Activated CD4-positive, alpha-beta memory T cell treated with anti-CD3 and anti-CD28 coated beads, Interleukin-2, amount 10 ng/mL, durations not matched to agents 7 days and 5 days (primary cell): ENCODE results near the gene DRP2. TPM values are rescaled to one million over a fixed set of nuclear protein-coding genes. Genes with fewer than 3 reads are reported as not detected.

Source experiments
- CTCF ChIA-PET: fragments of 350-600 bp; sonication (Branson Sonifier 250); formaldehyde crosslinking; loops from one replicate; lab custom pipeline; 2021; ENCODE audit warnings: antibody characterized with exemption, inconsistent platforms; lab: Charles Lee
- POLR2A ChIA-PET: fragments of 350-600 bp; sonication (Branson Sonifier 250); formaldehyde crosslinking; loops from one replicate; lab custom pipeline; 2021; ENCODE audit warnings: antibody characterized with exemption; lab: Charles Lee
- DNase-seq: peaks from one replicate; pipeline ENCODE4 v3.0.0-alpha.2; 2020
- H3K27ac Mint-ChIP-seq: one replicate; pipeline ENCODE4 v1.8.0; 2021; ENCODE audit warnings: mild to moderate bottlenecking, mixed read lengths
- H3K27me3 Mint-ChIP-seq: one replicate; pipeline ENCODE4 v1.8.0; 2021; ENCODE audit warnings: mixed read lengths
- H3K36me3 Mint-ChIP-seq: one replicate; pipeline ENCODE4 v1.8.0; 2021; ENCODE audit warnings: low read depth, mixed read lengths
- H3K4me1 Mint-ChIP-seq: one replicate; pipeline ENCODE4 v1.8.0; 2021; ENCODE audit warnings: mixed read lengths
- H3K4me3 Mint-ChIP-seq: one replicate; pipeline ENCODE4 v1.8.0; 2021; ENCODE audit warnings: mild to moderate bottlenecking, mixed read lengths
- H3K9me3 Mint-ChIP-seq: one replicate; pipeline ENCODE4 v1.8.0; 2021; ENCODE audit warnings: mixed read lengths
- total RNA-seq, 2 experiments: library from RNA; stranded (reverse); gene quantifications; one replicate each; pipeline ENCODE4 v1.2.3, GENCODE V29; 2021

DRP2 gene
- total RNA-seq, 2 experiments from 2014 or later = 0.78 to 0.88 TPM

DNA sequence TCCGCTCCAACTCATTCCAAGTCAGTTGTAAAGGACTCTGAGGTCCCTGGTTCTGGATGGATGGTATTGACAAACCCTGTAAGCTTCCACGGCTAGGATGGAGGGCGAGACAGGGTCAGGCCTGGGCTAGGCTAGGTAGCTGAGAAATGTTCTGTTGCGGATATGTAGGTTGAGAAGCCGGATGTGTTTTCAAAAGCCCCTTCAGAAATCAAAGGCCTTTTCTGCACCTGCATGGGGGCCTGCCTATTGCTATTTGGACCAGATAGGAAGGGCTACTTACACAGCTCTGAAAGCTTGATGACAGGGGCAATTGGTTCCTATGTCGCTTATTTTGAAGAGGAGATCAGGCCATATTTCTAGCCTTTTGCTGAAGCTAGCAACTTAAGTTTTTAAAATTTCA lies 1.9 kb upstream of the DRP2 start:
- POLR2A ChIA-PET = no interaction called here
- H3K4me1 Mint-ChIP-seq = no peaks in the 10 kb centered on the region
- H3K36me3 Mint-ChIP-seq = no peaks in the 10 kb centered on the region
- no peak for DNase-seq
- H3K27me3 Mint-ChIP-seq = no peaks in the 10 kb centered on the region
- H3K4me3 Mint-ChIP-seq = no peak overlapping the region
- no peak overlapping the region for H3K27ac Mint-ChIP-seq
- CTCF ChIA-PET = no interaction called here
- H3K9me3 Mint-ChIP-seq = no peaks in the 10 kb centered on the region

DNA sequence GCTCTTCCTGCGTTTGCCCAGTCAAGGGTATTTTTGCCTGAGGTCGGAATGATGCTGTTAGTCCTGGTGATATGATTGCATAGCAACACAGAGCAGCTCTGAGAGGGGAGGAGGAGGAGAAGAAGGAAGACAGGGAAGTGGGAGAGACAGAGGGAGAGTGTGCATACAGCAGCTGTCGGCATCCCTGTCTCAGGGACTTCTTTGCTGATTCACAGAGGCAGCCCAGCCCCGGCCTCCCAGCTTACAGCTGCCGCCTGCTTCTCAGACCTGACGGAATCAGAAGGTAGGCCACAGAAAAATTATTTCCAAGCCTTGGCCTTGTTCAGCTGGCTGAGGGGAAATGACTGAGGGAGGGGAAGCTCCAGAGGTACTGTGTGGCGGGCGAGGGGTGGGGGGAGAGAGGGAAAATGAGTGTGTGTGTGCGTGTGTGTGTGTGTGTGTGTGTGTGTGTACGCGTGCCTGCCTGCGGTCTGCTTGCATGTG lies 319 bp downstream of the DRP2 start:
- H3K4me1 Mint-ChIP-seq = no peaks in the 10 kb centered on the region

DNA sequence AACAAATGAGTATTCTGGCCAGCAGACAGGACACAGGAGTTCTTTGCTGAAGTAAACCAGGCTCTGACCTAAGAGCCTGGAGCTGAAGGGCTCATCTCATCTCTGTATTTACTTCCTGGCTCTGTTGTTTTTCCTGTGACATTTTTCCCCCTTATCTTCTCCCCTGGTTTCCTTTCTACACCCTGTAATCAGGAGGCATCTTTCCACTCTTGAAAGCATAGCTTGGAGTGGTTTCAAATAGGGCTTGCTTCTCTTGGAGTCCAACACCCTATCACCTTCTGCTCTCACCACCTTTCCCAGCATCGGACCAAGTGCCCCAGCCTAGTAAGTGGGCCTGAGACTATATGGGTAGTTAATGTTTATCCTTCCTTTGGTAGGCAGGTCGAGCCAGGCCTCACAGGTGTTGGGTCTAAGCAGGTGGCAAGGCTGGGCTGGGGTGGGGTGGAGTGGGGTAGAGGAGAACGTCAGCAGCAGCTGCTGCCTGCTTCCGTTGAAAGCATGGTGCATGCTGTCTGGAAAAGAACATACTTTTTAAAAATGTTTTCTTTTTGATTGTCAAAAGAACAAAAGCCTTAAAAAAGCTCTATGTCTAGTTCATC lies 1.2 kb downstream of the DRP2 start:
- ChIA-PET CTCF (no interaction called here), POLR2A (no interaction called here)
- no peak overlapping the region for H3K4me3 Mint-ChIP-seq
- H3K27ac Mint-ChIP-seq = no peak overlapping the region
- no peaks in the 10 kb centered on the region for H3K27me3 Mint-ChIP-seq
- DNase-seq = no peak
- H3K36me3 Mint-ChIP-seq = no peaks in the 10 kb centered on the region
- no peaks in the 10 kb centered on the region for H3K4me1 Mint-ChIP-seq
- H3K9me3 Mint-ChIP-seq = no peaks in the 10 kb centered on the region

More for the DNA sequence above, 319 bp downstream of the DRP2 start:
- no peak overlapping the region for H3K4me3 Mint-ChIP-seq
- ChIA-PET POLR2A (no interaction called here), CTCF (no interaction called here)
- H3K27ac Mint-ChIP-seq = no peak overlapping the region
- no peaks in the 10 kb centered on the region for H3K36me3 Mint-ChIP-seq
- DNase-seq = no peak
- H3K9me3 Mint-ChIP-seq = no peaks in the 10 kb centered on the region
- no peaks in the 10 kb centered on the region for H3K27me3 Mint-ChIP-seq

DNA sequence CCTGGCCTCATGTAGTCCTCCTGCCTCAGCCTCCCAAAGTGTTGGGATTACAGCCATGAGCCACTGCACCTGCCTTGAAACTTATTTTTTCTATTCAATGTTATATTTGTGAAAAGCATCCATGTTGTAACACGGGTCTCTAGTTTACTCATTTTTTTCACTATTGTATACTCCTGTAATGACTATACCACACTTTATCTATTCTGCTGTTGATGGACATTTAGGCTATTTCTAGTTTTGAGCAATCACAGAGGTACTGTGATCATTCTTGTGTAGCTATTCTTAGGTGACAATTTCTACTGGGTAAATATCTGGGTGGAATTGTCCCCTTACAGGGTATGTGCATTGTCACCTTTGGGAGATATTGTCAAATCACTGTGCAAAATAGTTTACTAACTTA lies 3.6 kb downstream of the DRP2 start:
- no peak for DNase-seq
- H3K4me3 Mint-ChIP-seq = no peak overlapping the region
- no peaks in the 10 kb centered on the region for H3K27me3 Mint-ChIP-seq
- no peaks in the 10 kb centered on the region for H3K36me3 Mint-ChIP-seq
- H3K4me1 Mint-ChIP-seq = no peaks in the 10 kb centered on the region
- no peaks in the 10 kb centered on the region for H3K9me3 Mint-ChIP-seq
- ChIA-PET POLR2A (no interaction called here), CTCF (no interaction called here)
- H3K27ac Mint-ChIP-seq = no peak overlapping the region

DNA sequence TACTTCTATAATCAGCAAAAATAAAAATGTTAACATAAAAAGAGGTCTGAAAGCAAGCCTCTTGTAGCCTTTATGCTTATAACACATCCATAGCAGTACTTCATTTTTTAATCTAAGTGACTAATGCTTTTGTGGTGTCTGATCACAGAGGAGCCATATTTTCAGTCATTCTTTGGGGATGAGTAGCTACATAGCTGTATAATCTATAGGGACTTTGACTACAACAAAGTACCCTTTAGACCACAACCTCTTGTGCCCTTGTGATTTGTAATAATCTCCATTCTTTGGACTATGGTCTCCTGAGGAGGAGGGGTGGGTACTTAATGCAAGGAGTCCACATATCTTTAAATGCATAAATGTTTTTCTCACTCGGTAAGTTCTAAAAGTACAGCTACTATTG lies 9.6 kb downstream of the DRP2 start:
- H3K27ac Mint-ChIP-seq = no peak overlapping the region
- no peak overlapping the region for H3K4me3 Mint-ChIP-seq
- no peaks in the 10 kb centered on the region for H3K27me3 Mint-ChIP-seq
- H3K9me3 Mint-ChIP-seq = no peaks in the 10 kb centered on the region
- ChIA-PET CTCF (no interaction called here), POLR2A (no interaction called here)
- DNase-seq = no peak
- no peaks in the 10 kb centered on the region for H3K36me3 Mint-ChIP-seq
- H3K4me1 Mint-ChIP-seq = no peaks in the 10 kb centered on the region

DNA sequence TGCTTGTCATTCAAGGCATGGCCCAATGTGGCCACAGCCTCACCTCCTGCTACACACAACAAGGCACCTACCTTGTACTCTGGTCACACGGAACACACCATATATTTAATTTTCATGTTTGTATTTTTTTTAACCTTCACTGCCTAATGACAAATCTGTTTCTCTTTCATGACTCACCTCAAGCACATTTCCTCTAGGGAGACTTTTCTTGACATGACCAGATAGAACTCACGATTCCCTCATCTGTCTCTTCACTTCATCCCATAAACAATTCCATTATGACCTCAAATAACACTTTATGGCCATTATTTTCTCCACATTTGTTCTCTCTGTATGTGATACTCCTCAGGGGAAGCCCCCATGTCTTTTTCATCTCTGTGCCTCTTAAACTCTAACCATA lies 11.1 kb downstream of the DRP2 start:
- DNase-seq = no peak
- no peaks in the 10 kb centered on the region for H3K27me3 Mint-ChIP-seq
- POLR2A ChIA-PET = no interaction called here
- no peak overlapping the region for H3K4me3 Mint-ChIP-seq
- H3K27ac Mint-ChIP-seq = no peak overlapping the region
- H3K36me3 Mint-ChIP-seq = no peaks in the 10 kb centered on the region
- CTCF ChIA-PET = no interaction called here
- H3K9me3 Mint-ChIP-seq = no peaks in the 10 kb centered on the region
- H3K4me1 Mint-ChIP-seq = no peaks in the 10 kb centered on the region

DNA sequence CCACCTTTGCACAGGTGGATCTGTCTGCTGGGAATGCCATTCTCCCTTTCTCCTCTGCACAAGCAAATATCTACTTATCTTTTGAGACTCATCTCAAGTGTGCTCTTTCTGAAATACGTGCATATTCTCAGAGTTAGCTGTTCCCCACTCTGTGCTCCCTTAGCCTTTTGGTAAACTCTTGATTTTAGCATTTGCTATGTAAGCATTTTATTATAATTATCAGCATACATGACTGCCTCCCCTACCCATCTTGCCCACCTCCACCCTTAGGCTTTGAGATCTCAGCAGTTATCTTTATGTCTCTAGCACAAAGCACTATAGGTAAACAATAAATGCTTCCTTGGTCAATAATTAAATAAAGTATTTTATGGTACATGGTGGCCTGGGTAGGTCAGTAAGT lies 11.5 kb downstream of the DRP2 start:
- no peaks in the 10 kb centered on the region for H3K27me3 Mint-ChIP-seq
- POLR2A ChIA-PET = no interaction called here
- H3K27ac Mint-ChIP-seq = no peak overlapping the region
- H3K4me1 Mint-ChIP-seq = no peaks in the 10 kb centered on the region
- no peak overlapping the region for H3K4me3 Mint-ChIP-seq
- no peaks in the 10 kb centered on the region for H3K9me3 Mint-ChIP-seq
- DNase-seq = no peak
- H3K36me3 Mint-ChIP-seq = no peaks in the 10 kb centered on the region
- CTCF ChIA-PET = no interaction called here

DNA sequence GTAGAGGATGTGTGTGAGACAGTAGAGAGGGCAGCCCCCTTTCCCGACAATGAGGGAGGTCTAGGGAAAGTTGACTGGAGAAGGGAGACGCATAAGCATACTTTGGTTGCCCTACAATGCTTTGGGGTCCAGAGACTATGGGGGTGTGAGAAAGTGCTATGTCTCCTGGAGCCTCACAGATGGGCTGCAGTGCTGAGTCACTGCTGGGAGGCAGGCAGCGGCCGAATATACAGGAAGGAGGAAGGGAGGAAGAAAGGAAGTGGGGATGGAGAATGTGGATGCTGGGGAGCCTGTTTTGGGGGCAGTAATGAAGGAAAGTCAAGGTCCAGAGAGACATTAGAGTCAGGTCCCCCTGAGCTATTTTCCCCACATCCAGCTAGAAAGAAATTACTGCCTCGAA lies 12.7 kb downstream of the DRP2 start:
- ChIA-PET CTCF (no interaction called here), POLR2A (no interaction called here)
- H3K4me3 Mint-ChIP-seq = no peak overlapping the region
- H3K36me3 Mint-ChIP-seq = no peaks in the 10 kb centered on the region
- no peak for DNase-seq
- no peaks in the 10 kb centered on the region for H3K4me1 Mint-ChIP-seq
- no peaks in the 10 kb centered on the region for H3K27me3 Mint-ChIP-seq
- no peak overlapping the region for H3K27ac Mint-ChIP-seq
- no peaks in the 10 kb centered on the region for H3K9me3 Mint-ChIP-seq

DNA sequence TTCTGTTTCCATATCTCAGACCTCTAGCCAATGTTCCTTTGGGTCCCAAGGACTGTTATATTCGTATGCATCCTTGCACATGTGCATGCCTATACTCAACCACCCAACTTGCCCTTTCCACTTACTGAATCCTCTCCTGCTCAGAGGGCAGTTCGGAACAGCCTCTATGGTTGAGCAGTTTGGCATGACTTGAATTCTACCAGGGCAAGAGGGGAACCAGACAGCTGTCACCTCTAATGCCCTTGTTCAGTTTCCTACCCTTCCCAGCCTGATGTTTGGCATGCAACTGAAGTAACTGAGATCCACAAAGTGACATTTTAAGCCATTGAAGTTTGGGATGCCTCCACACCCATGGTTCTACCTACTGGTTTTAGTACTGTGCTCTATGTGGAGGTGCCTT lies 17.5 kb downstream of the DRP2 start:
- H3K9me3 Mint-ChIP-seq = no peaks in the 10 kb centered on the region
- H3K27ac Mint-ChIP-seq = no peak overlapping the region
- H3K4me3 Mint-ChIP-seq = no peak overlapping the region
- ChIA-PET CTCF (no interaction called here), POLR2A (no interaction called here)
- H3K27me3 Mint-ChIP-seq = no peaks in the 10 kb centered on the region
- no peaks in the 10 kb centered on the region for H3K4me1 Mint-ChIP-seq
- H3K36me3 Mint-ChIP-seq = no peaks in the 10 kb centered on the region
- DNase-seq = no peak

DNA sequence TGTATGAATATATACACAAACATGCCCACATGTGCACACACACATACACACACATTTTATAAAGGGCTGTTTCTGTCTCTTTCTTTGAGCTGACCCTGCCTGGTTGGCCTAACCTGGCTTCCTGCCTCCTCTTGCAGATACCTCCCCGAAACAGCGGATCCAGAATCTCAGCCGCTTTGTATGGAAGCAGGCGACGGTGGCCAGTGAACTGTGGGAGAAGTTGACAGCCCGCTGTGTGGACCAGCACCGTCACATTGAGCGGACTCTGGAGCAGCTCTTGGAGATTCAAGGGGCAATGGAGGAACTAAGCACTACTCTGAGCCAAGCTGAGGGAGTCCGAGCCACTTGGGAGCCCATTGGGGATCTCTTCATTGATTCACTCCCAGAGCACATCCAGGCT lies 21.9 kb downstream of the DRP2 start:
- H3K4me3 Mint-ChIP-seq = no peak overlapping the region

DNA sequence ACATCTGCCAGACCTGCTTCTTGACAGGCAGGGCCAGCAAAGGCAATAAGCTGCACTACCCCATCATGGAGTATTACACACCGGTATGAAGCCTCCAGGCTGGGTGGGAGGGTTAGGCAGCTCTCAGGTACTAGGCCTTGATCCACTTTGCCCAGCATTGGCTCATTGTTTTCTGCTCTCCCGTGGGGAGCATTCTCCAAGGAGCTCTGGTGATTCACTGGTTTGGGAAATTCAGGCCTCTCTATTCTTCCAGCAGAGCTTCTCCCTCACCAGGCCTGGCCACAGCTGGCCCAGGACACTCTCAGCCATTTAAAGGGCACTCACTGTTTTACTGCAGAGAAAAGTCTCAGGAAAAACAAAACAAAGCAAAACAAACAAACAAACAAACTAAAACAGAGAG lies 33.0 kb downstream of the DRP2 start:
- Mint-ChIP-seq H3K4me1 (peaks cover 1% of the 10 kb centered on the region), H3K9me3 (no peaks in the 10 kb centered on the region), H3K27ac (no peak overlapping the region), H3K4me3 (no peak overlapping the region), H3K36me3 (no peaks in the 10 kb centered on the region), H3K27me3 (no peaks in the 10 kb centered on the region)
- no peak for DNase-seq
- ChIA-PET CTCF (no interaction called here), POLR2A (interaction anchor here (1.3 kb wide), 1 partner anchor 84 kb away, joined by 3 read pairs; no protein-coding TSS in a partner anchor)

More for the DNA sequence above, 21.9 kb downstream of the DRP2 start:
- Mint-ChIP-seq H3K4me1 (no peaks in the 10 kb centered on the region), H3K36me3 (no peaks in the 10 kb centered on the region), H3K9me3 (no peaks in the 10 kb centered on the region), H3K27ac (no peak overlapping the region), H3K27me3 (no peaks in the 10 kb centered on the region)
- DNase-seq = no peak
- ChIA-PET POLR2A (no interaction called here), CTCF (no interaction called here)

DNA sequence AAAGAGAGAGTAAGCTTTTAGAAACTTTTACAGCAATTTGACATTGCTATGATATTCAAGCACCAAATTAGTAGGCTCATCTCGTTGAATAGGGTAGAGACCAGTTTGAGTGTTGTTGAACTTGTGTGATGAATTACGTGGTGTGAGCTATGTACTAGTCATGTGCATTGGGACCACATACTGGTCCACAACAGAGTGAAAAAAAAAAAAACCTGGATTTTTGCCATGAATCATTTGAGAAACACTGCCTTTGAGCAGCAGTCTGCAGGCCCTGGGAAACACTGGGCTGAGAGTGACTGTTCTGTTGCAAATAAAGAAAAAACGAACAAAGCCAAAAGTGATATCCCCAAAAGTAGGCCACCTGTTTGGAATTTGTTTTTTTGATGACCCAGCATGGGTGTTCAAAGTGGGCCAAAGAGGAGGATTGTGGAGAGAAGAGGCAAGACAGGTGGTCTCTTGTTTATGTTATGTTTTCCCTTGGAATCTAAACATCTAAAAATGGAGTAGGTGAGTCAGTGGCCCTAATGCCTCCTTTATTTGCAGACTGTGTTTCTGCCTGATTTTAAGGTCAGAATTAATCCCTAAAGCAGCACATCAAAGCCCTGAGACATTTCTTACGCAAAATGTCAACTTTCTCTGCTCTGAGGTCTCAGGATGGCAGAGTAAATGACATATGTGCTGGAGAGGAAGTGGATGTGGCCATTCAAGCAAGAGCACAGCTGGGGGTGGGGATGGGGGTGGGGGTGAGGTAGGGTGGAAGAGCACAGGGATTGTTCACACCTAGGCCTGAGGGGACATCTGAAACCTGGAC lies 38.1 kb downstream of the DRP2 start:
- H3K27ac Mint-ChIP-seq = no peak overlapping the region
- no peaks in the 10 kb centered on the region for H3K9me3 Mint-ChIP-seq
- no peak for DNase-seq
- ChIA-PET CTCF (no interaction called here), POLR2A (interaction anchor here (0.6 kb wide), 1 partner anchor 416 kb away, joined by 3 read pairs; no protein-coding TSS in a partner anchor)
- peaks cover 4% of the 10 kb centered on the region for H3K4me1 Mint-ChIP-seq
- no peak overlapping the region for H3K4me3 Mint-ChIP-seq
- H3K36me3 Mint-ChIP-seq = no peaks in the 10 kb centered on the region
- H3K27me3 Mint-ChIP-seq = no peaks in the 10 kb centered on the region

DNA sequence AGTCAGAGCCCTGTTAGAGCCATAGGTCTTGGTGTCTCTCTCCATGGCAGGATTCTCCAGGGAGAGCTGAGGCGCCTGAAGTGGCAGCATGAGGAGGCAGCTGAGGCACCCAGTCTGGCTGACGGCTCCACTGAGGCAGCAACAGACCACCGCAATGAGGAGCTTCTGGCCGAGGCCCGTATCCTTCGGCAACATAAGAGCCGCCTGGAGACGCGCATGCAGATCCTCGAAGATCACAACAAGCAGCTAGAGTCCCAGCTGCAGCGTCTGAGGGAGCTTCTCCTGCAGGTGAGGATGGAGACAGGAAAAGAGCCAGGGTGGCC lies 38.6 kb downstream of the DRP2 start:
- no peaks in the 10 kb centered on the region for H3K9me3 Mint-ChIP-seq
- POLR2A ChIA-PET = no interaction called here
- no peak for DNase-seq
- H3K36me3 Mint-ChIP-seq = no peaks in the 10 kb centered on the region
- no peak overlapping the region for H3K4me3 Mint-ChIP-seq
- CTCF ChIA-PET = no interaction called here
- no peak overlapping the region for H3K27ac Mint-ChIP-seq
- peaks cover 4% of the 10 kb centered on the region for H3K4me1 Mint-ChIP-seq
- H3K27me3 Mint-ChIP-seq = no peaks in the 10 kb centered on the region

DNA sequence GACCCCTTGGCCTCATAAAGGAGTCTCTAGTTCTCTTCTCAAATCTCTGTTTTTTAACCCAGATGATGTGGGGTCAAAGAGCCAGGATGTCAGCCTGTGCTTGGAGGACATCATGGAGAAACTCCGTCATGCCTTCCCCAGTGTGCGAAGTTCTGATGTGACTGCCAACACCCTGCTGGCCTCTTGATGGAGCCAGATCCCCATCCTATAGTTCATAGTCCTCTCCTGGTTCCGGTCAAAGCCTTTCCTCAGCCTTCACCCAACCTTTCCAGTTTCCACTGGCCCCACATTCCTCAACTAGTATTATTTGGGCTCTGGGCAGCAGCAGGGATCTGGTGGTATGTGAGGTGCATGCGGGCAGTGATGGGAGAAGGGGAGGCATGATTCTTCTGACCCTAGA lies 40.8 kb downstream of the DRP2 start:
- Mint-ChIP-seq H3K4me3 (no peak overlapping the region), H3K36me3 (no peaks in the 10 kb centered on the region), H3K27me3 (no peaks in the 10 kb centered on the region), H3K9me3 (no peaks in the 10 kb centered on the region), H3K4me1 (peaks cover 4% of the 10 kb centered on the region), H3K27ac (no peak overlapping the region)
- ChIA-PET POLR2A (no interaction called here), CTCF (no interaction called here)
- DNase-seq = no peak
